Right hindlimb (tissue), 1 donor: ENCODE measurements around the gene GALNT7.
"Not testable (repeated sequence)": the region's sequence is repeated elsewhere in the genome, so short reads cannot be mapped to it uniquely, and the experiment has no call there.

Experiments used
- DNase-seq: peaks from one replicate; pipeline ENCODE4 v3.0.0-alpha.2; 2018

The GALNT7 gene

DNA sequence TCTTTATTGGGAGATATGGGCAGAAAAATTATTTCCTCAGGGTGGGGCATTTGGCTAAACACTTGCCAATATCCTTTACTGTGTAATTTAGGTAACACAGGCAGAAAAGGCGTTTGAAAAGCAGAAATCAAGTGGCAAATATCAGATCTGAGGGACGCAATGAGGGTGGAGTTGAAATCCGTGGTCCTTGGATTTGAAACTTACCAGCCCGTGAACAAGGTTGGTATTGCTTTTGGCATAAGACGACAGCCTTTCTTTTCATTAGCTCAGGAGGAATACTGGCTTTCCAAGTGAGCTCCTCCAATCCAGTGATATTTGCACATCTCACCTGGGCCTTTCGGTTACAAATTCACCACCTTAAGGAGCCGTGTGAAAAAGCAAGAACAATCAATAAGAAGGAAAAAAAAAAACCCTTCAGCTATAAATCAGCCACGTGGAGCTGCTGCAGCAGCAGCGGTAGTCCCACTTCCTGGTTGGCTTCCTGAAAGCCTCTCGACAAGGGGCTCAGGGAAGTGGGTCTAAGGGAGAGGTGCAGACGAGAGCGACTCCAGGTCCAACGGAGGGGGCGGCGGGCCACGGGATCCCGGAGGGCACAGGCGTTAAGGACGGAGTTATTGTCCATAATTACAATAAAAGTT is 734 bp upstream of the GALNT7 start:
- no peak for DNase-seq

DNA sequence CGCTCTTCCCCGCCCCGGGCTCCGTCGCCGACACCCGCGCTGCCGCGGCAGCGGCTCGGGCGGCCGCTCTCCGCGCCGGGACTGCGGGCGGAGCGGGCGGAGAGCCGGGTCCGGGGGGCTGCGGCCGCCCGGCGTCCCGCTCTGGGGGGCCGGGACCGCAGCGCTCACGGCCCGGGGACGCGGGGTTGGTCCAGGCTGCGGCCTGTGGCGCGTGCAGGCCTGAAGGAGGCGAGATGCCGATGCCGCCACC is 492 bp downstream of the GALNT7 start:
- no peak for DNase-seq

DNA sequence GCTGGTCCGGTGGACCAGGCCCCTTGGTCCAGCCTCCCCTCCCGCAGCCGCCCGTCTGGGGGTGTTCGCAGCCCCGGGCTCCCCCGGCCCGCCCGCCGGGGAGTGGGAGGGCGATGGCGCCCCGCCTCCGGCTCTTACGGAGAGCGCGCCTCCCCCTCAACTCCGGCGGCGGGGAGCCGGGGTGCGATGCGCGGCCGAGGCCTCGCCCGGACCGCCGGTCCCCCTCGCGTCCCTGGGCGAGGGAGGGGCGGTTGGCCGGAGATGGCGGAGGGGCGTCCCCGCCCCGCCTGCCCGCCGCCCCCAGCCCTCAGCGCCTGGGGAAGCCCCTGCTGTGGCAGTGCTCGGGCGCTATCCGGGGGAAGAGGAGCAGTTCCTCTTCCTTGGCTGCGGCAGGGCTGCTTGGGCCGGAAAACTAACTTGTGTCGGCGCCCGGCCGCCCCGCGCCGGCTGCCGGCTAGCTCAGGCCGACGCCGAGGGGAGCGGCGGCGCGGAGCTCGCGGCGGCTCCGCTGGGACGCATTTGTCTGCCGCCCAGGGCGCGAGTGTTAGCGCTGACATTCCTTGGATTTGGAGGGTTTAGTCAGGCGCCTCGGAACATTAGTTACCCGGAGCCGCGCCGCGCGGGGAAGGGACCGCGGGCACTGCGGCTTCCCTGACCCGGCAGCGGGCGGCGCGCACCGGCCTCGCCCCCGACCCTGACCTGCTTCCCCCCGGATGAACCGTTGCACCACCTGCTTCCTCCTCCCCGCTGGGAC is 994 bp downstream of the GALNT7 start:
- peak; percentile 86 for DNase-seq

DNA sequence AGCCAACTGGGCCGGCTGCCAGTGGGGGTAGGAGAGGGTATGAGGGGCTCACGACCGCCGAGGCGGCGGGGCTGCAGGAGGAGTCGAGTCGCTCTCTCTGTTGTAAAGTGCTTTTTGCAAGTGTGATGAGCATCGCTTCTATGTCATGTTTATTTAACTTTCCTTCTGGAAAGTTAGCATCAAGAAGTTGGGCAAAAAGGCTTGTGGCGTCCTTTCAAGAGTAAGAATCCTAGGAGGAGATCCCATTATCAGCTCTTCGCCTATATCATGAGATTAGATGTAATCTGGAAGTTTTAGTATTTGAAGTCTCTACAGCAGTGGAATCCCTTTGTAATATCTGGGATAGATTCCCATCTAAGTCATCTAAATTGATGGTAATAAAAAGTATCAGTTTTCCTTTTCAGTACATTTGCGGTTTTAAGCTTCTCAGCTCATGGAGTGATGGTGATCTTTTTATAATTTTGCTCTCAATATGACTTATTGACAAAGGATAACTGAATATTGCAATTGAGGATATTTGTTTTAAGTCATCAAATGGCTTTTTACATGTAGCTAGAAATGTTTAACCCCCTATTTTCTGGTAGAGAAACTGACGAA is 1.7 kb downstream of the GALNT7 start:
- no peak for DNase-seq

DNA sequence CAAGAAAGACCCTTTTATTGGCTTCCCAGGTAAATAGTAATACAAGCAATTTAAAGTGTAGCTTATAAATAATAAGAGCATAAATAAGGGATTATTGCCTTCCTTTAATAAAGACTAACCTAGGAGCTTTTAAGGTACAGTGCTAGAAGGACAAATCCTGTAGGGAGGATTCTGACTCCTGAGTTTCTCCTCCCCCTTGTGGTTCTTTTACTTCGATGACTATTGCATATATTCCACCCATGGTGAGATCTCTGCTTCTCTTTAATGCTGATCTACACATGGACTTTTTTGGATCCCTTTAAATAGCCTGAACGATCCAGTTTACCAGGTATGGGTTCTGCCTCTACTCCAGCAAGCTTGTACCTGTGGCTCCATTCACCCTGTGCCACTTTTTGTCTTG is 2.5 kb downstream of the GALNT7 start:
- DNase-seq = no peak

DNA sequence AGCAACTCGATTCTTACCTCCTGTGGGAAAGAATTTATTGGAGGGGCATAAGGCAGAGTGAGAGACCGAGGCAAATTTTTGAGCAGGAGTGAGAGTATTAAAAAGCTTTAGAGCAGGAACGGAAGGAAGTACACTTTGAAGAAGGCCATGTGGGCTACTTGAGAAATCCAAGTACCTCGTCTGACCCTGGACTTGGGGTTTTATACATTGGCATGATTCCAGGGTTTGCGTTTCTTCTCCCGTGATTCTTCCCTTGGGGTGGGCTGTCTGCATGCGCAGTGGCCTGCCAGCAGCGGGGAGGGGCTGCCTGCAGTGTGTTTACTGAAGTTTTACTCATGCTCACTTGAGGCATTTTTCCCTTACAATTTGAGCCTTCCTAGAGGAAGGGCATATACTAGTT is 3.4 kb downstream of the GALNT7 start:
- DNase-seq = no peak

DNA sequence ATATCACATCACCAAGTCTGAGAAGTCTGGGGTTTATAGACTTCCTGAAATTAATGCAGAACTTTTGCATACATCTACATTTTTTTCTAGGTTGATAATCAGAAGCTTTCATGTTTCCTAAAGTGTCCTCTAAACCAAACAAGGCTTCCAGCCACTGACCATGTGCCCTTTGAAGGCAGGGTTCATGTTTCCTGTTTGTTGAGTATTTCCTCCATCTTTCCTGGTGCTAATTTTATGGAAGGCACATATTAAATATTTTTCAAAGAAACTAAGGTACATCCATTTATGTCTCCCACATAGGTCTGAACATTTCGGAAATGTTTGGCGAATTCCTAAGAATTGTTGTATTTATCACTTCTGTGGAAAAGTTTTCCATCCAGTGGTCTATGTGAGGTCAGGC is 5.6 kb downstream of the GALNT7 start:
- DNase-seq = no peak

DNA sequence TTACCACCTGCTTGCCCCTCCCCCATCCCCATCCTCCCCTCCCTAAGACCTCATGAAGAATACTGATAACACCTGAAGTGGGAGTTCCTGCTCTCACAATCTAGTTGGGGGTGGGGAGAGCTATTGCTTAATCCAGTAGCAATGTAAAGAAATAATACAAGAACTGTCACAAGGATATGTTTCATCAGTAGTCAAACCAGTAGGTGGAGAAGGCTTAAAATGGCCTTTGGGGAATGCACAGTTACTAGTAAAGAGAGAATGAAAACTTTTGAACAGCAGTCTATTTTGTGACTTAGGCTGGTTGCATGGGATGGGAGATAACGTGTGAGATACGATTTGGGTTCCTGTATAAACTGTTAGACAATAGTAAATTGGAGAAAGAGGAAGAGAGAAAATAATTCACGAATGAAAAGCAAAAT is 6.0 kb downstream of the GALNT7 start:
- DNase-seq = no peak

DNA sequence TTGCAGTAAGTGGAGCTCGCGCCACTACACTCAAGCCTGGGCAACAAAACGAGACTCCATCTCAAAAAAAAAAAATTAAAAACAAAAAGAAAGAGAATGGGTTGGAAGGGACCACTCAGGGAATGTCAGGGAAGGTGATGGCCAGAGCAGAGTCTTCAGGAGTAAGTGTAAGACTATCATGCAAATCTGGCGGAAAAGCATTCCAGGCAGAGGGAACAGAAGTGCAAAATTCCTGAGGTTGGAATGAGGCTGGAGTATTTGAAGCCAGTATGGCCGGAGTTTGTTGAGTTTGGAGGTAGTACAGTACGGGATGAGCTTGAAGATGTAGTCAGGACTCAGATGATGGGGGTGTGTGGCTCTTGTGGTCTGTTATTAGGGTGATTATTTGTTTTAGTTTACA is 7.4 kb downstream of the GALNT7 start:
- DNase-seq = no peak

DNA sequence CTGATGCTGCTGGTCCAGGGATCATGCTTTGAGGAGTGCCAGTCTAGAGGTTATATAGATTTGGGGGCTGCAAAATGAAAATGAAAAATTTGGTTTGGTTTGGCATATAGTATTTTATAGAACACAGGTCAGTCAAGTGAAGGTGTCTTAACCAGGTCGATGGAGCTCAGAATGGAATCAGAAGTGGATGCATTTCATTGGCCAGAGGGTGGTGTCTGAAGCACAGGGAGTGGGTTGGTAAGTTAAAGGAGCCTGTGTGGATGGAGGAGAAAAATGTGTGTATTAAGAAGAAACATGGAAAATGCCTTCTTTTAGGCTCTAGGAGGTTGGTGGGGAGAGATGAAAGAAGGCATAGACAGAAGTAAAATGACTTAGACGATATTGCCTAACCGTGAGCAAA is 8.6 kb downstream of the GALNT7 start:
- DNase-seq = no peak

DNA sequence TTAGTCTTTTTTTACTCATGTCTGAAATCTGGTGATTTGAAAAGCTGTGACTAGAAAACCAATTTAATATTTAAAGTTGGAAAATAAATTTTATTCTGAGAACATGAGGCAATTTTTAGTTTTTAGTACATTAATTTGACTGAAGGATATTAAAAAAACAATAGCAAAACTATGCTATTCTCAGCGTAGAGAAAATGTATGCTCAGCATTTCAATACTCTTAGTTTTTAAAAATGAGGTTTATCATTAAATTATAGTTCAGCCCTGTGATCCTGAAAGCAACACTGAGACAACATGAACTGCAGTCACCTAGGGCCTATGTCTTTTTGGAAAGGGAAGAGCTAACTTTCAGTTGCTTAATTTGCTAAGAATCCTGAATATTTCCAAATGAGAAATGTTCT is 9.5 kb downstream of the GALNT7 start:
- no peak for DNase-seq

DNA sequence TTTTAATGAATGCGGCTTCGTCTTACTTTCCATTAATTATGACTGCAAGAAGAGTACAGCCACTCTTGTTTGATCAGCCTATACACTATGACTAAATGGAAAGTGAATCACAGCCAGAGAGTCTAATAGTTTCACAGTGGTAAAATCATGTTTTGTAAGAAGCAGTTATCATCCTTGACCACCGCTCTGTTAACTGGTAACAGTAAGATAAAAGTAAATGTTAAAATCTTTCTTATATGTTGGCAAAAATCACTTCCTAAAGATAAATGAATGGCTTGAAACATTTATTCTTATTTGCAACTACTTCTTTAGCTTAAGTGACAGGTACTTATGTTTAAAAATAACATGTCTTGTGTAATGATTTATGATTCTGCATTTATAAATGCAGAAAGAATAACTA is 13.2 kb downstream of the GALNT7 start:
- no peak for DNase-seq

DNA sequence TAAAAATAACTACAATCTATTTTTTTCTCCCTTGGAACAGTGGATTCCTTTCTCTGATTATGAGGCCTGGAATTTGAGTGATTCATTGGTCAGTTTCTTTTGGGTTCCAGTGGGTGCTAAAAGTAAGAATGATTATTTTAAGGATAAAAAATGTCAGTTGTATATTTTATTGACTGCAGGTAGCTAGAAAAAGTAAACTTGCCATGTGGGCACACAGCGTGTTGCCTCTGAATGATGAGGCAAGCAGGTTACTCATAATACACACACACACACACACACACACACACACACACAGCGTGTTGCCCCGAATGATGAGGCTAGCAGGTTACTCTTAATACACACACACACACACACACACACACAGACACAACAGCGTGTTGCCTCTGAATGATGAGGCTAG is 13.8 kb downstream of the GALNT7 start:
- DNase-seq = no peak

DNA sequence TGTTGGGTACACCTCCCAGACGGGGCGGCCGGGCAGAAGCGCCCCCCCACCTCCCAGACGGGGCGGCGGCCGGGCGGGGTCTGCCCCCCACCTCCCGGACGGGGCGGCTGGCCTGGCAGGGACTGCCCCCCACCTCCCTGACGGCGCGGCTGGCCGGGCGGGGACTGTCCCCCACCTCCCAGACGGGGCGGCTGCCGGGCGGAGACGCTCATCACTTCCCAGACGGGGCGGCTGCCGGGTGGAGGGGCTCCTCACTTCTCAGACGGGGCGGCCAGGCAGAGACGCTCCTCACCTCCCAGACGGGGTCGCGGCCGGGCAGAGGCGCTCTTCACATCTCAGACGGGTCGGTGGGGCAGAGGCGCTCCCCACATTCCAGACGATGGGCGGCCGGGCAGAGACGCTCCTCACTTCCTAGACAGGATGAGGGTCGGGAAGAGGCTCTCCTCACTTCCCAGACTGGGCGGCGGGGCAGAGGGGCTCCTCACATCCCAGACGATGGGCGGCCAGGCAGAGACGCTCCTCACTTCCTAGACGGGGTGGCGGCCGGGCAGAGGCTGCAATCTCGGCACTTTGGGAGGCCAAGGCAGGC is 15.1 kb downstream of the GALNT7 start:
- not testable (repeated sequence) for DNase-seq

DNA sequence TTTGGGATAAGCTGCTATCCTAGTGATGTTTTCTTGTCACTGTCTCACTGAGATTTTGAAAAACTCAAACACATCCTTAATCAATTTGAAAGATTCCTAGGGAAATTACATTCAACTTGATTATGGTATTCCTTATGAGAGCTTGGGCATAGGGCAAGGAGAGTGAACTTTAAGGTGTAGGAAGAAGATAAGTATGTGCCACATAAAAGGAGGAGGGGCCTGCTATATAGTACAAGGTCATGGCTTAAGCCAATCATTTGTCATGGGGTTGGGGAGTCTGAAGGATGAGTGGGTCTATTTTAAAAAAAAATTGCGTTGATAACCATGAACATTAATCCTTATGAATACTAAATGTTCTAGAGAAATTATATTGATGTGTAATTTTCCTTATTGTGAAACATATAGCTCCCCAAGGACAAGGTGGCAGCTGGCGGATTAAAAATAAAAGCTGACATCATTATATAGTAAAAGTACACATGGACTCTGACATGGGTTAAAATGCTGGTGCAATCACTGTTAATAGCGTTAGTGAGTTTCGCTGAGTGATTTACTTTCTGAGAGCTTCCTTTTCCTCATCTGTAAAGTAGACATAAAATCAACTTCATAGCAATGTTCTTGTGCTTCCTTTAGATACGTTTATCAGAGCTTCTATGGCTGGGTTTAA is 17.4 kb downstream of the GALNT7 start:
- no peak for DNase-seq

DNA sequence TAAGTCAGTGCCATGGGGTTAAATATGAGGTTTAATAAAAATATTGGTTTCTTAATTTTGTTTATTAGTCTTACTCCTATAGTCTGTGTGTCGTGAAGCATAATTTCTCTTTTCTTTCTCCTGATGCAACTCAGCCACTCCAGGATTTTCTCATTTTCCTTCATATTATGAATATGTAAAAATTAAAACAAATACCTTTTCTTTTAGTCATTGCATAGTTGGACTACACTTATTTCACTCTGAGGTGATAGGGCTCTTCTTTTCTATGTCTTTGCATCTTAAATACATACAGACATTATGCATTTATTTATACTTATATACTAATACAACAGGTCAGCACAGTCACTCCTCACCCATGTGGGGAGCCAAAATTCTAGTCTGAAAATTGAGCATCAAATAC is 19.1 kb downstream of the GALNT7 start:
- DNase-seq = no peak

DNA sequence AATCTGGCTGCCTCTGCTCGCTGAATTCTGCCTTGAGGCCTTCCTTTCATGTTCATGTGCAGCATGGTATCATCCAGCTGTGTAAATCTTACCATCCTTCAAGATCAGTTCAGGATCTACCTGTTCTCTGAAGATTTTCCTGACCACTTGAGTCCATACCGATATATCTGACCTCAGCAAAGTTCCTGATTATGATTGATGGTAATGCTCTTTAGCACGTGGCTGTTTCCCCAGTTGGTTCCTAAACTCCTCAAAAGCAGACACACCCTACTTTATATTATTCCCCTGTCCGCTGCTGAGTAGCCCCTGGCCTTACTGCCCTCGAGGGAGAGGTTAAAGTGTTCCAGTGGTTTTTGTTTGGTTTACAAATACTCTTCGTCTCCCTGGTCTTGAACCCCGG is 20.0 kb downstream of the GALNT7 start:
- DNase-seq = no peak

DNA sequence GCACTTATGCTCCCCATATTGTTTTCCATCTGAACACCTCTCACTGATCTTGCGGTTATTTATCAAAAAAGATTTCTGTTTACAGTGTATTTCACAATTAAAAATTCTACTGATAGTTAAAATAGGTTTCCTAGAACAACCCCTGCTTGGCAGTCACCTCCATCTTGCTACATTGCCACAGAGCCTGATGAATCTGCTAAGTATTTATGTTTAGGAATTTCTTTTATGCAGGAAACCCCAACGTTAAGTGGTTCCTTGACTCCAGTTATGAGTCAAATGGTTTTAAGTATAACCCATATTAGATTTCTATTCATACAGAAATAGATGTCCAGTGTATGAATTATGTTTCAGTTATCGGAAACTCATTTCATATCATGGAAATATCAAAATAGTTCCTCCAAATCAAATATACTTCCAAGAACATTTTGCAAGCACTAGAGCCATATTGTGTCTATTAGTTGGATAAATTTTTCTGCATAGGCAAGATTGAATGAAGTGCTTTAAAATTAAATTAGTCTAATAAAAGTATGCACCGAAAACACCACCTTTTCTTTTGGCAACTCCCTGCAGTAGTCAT is 20.6 kb downstream of the GALNT7 start:
- no peak for DNase-seq

DNA sequence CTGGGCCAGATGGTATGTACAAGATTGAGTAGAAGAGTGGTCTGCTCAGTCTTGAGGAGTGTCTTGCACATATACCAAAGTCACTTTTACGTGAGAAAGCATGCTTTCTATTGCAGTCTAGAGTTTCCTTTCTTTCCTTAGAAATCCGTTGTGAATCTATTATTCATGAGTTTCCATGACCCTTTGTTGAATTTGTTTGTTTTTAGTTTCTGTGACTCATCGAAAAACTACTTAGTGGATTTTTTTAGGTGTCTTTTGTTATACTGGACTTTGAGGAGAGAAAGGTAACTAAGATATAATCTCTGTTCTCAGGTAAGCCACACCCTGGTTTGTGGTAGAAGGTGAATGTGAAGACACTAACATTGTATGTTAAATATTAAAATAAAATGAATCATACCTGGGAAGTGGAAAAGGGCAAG is 23.0 kb downstream of the GALNT7 start:
- no peak for DNase-seq

DNA sequence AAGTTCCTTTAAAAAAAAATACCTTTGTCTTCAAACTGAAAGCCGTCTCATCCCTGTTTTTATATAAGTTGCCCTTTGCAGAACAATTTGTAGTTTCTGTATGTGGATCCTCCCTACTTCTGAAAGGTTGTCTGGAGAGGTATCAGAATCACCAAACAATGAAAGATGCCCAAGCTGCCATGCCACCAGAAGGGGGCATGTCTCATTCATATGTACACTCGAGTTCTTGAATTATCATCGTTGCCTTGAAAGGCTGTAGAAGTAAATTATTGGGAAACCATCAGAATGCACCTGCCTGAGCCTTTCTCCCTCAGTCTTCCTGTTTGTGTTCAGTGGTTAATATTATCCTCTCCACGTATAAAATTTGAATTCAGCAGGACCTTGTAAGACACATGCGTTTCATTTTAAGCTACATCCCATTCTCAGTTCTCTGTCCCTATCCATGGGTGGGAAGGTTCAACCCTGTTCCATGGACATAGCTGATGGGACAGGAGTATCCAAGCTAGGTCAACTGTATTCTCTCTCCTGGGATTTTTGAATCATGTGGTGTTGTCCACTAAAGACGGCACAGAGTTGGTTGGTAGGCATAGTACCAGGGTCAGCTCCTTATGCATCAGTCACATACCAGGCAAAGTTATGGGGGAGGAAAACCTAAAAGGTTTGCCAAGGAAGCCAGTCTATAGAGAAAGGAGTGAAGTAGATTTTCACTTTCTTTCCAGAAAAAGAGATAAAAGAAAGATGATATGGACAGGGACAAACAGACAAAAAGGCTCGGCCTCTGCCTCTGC is 24.0 kb downstream of the GALNT7 start:
- no peak for DNase-seq

DNA sequence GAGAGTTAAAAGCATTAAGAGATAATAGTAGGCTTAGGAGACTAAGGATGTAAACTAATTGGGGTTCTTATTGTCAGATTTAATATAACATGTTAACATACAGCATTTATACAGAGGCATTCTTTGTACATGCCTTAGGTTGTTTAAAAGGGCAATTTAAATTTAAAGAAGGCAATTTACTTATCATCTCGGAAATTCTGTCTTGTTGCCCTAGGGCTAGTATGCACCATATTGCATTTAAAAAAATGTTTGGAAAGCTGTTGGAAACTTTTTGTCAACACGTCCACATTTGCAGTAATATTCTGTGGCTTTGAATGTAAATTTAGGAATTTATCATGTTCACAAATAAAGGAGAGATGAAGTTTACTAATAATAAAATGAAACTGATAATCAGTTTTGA is 25.5 kb downstream of the GALNT7 start:
- DNase-seq = no peak

DNA sequence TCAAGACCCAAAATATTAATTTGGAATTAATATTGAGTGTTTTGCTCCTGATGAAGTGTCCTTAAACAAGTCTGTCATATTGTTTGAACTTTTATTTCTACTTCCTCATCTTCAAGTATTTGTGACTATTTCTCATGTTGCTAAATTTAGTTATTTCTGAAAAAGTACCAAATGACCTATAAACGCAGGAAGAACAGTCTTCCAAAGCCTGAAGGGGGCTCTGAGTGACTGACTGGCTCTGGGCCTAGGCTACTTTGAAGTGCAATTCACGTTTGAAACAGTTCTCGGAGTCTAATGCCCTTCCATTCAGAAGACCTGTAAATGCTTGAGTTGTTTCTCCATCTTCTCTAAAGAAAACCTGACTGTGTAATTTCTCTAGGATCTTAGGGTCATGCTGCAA is 26.5 kb downstream of the GALNT7 start:
- no peak for DNase-seq

DNA sequence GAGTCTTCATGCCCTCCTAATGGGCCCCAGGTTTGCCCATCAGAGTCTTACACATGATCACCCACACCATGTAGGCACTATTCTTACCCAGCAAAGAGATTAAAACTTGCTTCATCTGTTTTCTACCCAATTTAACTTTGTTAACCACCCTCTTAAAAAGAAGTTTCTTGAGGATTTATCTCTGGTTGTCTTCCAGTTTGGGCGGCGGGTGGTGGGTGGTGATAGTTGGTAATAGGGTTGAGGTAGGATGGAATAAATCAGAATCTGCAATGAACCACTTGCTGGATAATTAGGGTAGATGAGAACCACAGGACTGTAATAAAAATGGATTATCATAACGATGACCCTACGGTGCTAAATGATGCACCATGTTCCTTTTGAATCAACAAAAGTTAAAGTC is 30.9 kb downstream of the GALNT7 start:
- no peak for DNase-seq
